HG03064 (cell line): ENCODE measurements around the gene FAM219A.

Experiments used
- ATAC-seq: cut with Tn5 transposase; IDR thresholded peaks from one replicate; pipeline ENCODE4 v1.9.1; 2021; ENCODE audit warnings: low read depth; ENCODE audit not compliant: unreplicated experiment

The FAM219A gene, protein sequence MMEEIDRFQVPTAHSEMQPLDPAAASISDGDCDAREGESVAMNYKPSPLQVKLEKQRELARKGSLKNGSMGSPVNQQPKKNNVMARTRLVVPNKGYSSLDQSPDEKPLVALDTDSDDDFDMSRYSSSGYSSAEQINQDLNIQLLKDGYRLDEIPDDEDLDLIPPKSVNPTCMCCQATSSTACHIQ

GRCh38 chr9:34458013-34458958, at the start of gene FAM219A, which contains the start of gene DNAI1:
FAM219A (minus strand) TSS chr9:34458570; CDS start chr9:34458263, 307 bp downstream.
DNAI1 (plus strand) TSS chr9:34458805; CDS start chr9:34459006, 201 bp downstream.
- ATAC-seq = peak; percentile 99

GRCh38 chr9:34507966-34508365, 49.6 kb upstream of the FAM219A start:
- ATAC-seq = no peak

DNA sequence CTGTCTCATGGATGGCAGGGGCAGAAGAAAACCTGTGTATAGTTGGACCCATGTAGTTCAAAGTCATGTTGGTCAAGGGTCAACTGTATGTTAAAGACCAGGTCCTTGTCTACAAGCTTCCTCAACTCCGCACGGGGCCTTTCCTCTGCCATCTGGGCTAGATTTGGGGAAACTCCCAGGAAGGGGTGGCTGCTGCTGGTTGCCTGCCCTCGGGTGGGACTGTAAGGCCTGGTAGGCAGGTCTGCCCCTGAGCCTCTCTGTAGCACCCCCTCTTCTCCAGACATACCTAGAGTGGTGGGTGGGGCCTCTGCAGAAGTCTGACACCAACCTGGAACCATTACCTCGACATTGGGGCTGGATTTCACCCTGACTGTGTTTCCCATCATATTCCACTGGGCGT, 49.2 kb upstream of the FAM219A start:
- ATAC-seq = no peak

DNA sequence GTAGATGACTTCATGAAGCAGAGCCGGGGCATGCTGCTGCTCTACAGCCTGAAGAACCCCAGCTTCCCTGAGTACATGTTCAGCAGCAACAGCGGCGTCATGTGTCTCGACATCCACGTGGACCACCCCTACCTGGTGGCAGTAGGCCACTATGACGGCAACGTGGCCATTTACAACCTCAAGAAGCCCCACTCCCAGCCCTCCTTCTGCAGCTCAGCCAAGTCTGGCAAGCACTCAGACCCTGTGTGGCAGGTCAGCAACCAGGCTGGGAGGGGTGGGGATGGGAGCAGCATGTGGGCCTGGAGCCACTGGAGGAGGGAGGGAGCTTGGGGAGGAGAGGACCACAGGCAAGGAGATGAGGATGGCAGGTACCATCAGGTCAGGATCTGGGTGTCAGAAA, 48.3 kb upstream of the FAM219A start:
- no peak for ATAC-seq

DNA sequence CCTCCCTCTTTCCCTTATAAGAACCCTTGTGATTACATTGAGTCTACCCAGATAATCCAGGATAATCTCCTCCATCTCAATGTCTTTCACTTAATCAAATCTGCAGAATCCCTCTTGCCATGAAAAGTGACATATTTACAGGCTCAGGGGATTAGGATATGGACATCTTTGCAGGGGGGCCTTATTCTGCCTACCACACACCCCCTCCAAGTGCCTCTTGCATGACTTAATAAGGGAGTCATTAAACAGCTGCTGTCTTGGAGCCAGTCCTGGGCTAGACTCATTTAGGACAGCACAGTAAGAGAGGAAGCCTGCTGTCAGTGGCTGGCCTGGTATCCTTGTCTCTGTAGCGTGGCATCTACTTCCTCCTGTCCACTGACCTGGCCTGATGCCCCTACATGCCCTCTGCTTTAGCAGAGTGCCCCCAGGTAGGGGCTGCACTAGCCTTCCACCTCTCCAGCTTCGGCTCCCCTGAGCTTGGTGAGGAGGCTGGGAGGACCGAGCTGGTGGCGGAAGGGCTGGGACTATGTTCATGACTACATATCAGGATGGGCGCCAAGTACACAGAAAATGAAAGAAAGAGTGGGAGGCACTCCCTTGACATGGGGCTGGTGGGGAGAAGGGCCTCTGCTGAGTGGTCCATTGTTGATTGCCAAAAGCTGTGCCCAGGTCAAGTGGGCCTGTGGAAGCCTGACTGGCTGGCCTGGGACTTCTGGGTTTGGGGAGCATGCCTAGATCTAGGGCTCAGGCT, 47.2 kb upstream of the FAM219A start:
- no peak for ATAC-seq

DNA sequence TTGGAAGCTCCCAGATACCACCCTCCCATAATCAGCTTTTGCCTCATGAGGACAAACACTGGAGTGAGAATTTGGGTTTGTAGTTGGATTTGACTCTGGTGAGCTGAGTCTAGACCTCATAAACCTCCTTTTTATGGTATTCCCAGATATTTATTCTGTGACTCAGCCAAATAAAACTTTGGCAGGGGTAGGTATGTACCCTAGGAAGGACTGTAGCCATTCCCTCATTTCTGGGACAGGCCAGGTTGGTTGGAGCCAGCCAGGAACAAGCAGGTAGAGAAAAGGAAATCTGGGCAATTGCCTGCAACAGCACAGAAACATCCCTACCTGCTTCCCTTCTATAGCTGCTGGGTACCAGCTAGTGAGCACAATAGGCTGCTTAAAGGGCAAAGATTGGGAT, 45.0 kb upstream of the FAM219A start:
- no peak for ATAC-seq

- ATAC-seq = no peak
These were observed 44.5 kb upstream of the FAM219A start for GRCh38 chr9:34502891-34503290.

GRCh38 chr9:34502471-34502870, 44.1 kb upstream of the FAM219A start:
- ATAC-seq = no peak

DNA sequence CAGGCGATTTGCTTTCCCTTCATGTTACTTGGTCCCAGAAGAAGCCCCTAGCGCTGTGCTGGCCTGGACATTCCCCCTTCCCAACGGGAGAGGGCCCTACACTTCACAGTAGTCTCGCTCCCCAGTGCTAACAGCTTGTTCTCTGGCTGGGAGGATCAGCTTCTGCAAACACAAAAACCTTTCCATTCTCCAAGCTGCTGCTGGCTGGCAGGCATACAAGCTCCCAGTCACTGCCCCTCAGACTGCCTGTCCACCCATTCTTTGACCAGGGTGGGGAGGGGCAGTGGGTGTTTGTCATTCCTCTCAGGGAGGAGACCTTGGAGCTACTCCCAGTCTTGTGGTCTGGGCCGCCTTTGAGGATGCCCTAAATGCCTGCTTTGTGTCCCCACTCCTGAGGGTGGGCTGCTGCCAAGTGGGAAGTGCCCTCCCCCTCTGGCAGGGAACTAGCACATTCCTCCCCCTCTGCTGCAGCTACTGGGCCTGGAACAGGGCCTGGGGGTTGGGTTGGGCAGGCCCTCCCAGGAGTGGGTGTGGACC, 43.6 kb upstream of the FAM219A start:
- no peak for ATAC-seq

DNA sequence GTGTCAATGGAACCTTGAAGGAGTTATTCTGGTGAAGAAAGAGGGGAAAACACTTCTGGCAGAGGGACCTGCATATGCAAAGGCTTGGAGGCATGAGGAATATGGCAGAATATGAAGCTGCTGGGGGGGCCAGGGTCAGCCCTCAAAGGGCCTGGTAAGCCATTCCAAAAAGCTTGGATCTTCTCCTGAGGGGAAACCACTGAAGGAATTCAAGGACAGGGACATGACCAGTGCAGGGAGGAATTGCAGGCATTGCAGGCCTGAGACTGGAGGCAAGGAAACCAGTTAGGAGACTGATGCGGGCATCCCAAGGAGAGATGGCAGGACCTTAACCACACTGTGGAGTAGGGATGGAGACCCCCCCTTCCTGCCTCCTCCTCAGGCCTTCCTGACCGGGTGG, 43.0 kb upstream of the FAM219A start:
- no peak for ATAC-seq

- no peak for ATAC-seq
These were observed 42.4 kb upstream of the FAM219A start for GRCh38 chr9:34500623-34501267.

- no peak for ATAC-seq
These were observed 40.7 kb upstream of the FAM219A start for GRCh38 chr9:34499076-34499475.

DNA sequence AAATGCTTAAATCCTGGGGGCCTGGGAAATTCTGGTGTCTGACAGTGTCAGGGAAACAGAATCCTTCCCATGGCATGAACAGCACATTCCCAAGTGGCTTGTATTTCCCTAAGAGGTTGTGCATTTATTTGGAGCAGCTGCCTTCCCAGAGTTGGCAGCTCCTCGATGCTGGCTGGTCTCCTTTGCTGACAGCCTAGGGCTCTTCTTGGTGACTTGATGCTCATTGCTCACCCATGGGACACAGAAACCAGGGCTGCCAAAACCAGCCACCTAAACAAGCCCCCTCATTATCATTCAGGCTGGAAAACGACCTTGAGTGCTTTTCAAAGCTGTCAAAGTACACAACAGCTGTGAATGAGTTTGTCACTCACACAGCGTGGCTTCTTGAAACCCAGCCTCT, 40.2 kb upstream of the FAM219A start:
- no peak for ATAC-seq

- no peak for ATAC-seq
These were observed 37.9 kb upstream of the FAM219A start for GRCh38 chr9:34496149-34496712.

GRCh38 chr9:34493972-34494535, 35.7 kb upstream of the FAM219A start:
- ATAC-seq = no peak

DNA sequence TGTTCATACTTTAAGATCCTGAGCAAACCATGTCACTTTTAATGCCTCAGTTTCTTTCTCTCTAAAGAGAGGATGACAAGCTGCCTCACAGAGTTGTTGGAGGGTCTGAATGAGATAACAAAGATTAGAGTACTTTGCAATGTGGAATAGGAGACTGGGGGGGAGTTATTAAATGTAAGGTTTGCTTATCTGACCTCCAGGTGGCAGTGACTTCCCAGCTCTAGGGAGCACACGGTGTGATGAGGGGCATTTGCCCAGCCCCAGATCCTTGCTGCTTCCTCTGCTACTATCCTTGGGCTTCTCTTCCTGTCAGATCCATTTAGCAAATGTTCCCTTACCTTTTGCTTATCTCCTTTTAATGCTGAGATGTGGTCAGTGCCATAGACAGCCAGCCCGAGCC, 33.7 kb upstream of the FAM219A start:
- ATAC-seq = no peak

DNA sequence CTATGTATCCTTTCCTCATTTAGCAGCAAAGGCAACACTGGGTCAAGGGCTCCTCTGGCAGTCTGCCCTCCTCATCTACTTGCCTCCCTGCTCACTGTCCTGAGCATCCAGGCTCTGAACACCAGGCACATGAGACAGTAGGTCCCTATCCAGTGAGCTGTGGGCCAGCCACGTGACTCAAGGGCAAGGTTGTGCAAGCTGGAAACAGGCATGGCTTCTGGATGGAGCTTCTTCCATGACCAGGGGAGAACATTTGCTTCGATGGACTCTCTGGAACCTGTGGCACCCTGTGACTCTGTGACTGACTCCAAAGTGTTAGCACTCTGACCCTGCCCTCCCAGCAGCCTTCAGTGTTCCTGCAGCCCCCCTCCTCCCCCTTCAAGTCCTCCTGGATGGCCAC, 33.2 kb upstream of the FAM219A start:
- ATAC-seq = no peak

GRCh38 chr9:34490760-34491159, 32.4 kb upstream of the FAM219A start:
- no peak for ATAC-seq

- no peak for ATAC-seq
These were observed 32.0 kb upstream of the FAM219A start for GRCh38 chr9:34490360-34490759.

DNA sequence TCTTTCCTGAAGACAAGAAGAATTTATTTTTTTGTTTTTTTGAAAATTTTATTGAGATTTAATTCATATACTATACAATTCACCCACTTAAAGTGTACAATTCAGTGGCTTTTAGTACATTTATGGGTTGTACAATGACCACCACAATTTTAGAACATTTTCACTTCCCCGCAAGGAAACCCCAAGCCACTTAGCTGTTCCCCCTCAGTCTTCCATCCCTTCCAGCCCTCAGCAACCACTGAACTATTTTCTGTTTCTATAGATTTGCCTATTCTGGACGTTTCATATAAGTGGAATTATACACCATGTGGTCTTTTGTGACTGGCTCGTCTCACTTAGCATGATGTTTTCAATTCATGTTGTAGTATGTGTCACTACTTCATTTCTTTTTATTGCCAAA, 28.2 kb upstream of the FAM219A start:
- no peak for ATAC-seq
